ENCODE results near the gene ZNF664. TPM values are rescaled to one million over a fixed set of nuclear protein-coding genes. Genes with fewer than 3 reads are reported as not detected.

Gene ZNF664
- polyA plus RNA-seq, 1 donor from 2014 or later, result 146 TPM

- Histone ChIP-seq H3K36me3 (ENCODE audit: insufficient read depth, low read length) (no peaks in the 10 kb centered on the region), H3K9me2 (ENCODE audit: insufficient read depth, low read length) (no peaks in the 10 kb centered on the region), H3K27ac (ENCODE audit: low read length) (no peak overlapping the region), H3K9me3 (ENCODE audit: low read length) (no peaks in the 10 kb centered on the region), H3K27me3 (ENCODE audit: insufficient read depth, low read depth, low read length) (no peaks in the 10 kb centered on the region), H3F3A (ENCODE audit: insufficient read depth, low read length, poor library complexity, severe bottlenecking) (no peaks in the 10 kb centered on the region), H3K4me3 (ENCODE audit: low read length) (no peak overlapping the region), H4K20me1 (ENCODE audit: insufficient read depth) (no peaks in the 10 kb centered on the region), H3K9ac (ENCODE audit: low read length) (no peak overlapping the region), H3K4me2 (ENCODE audit: low read length) (no peak overlapping the region), H2AFZ (ENCODE audit: low read depth, low read length) (no peak overlapping the region), H3K79me2 (replicated peaks; ENCODE audit: insufficient read depth, low read length) (no peaks in the 10 kb centered on the region)
- no peak for TF ChIP-seq TAF1 (IDR thresholded peaks at IDR 0.05; ENCODE audit: low read depth)
- TF ChIP-seq EZH2 (IDR thresholded peaks at IDR 0.05; ENCODE audit: borderline replicate concordance, insufficient read depth, low read length, poor library complexity, severe bottlenecking), result no peak
- TF ChIP-seq MXI1 (conservative IDR thresholded peaks at IDR 0.05; ENCODE audit: poor library complexity, severe bottlenecking), result no peak
- no peak for TF ChIP-seq EP300 (conservative IDR thresholded peaks at IDR 0.05; ENCODE audit: poor library complexity, severe bottlenecking)
- no peak for TF ChIP-seq CTCF (IDR thresholded peaks at IDR 0.05; ENCODE audit: poor library complexity, severe bottlenecking)
- TF ChIP-seq POLR2AphosphoS5 (IDR thresholded peaks at IDR 0.05), result no peak
- TF ChIP-seq REST (IDR thresholded peaks at IDR 0.05; ENCODE audit: borderline replicate concordance), result no peak
- no peak for TF ChIP-seq SMC3 (conservative IDR thresholded peaks at IDR 0.05; ENCODE audit: poor library complexity)
- no peak for TF ChIP-seq RAD21 (conservative IDR thresholded peaks at IDR 0.05)
Measured at GRCh38 chr12:123924539-123924938, 48.5 kb upstream of the ZNF664 start.

- H3K9me2 ChIP-seq (ENCODE audit: insufficient read depth, low read length), result no peaks in the 10 kb centered on the region
- no peaks in the 10 kb centered on the region for H3K9me3 ChIP-seq (ENCODE audit: low read length)
- H3K4me3 ChIP-seq (ENCODE audit: low read length), result no peak overlapping the region
- H3K4me2 ChIP-seq (ENCODE audit: low read length), result no peak overlapping the region
- H3K9ac ChIP-seq (ENCODE audit: low read length), result no peak overlapping the region
- H3K27me3 ChIP-seq (ENCODE audit: insufficient read depth, low read depth, low read length), result no peaks in the 10 kb centered on the region
- H3K79me2 ChIP-seq (replicated peaks; ENCODE audit: insufficient read depth, low read length), result no peaks in the 10 kb centered on the region
- H3F3A ChIP-seq (ENCODE audit: insufficient read depth, low read length, poor library complexity, severe bottlenecking), result no peaks in the 10 kb centered on the region
- no peaks in the 10 kb centered on the region for H4K20me1 ChIP-seq (ENCODE audit: insufficient read depth)
- TF ChIP-seq MXI1 (conservative IDR thresholded peaks at IDR 0.05; ENCODE audit: poor library complexity, severe bottlenecking) (no peak), EZH2 (IDR thresholded peaks at IDR 0.05; ENCODE audit: borderline replicate concordance, insufficient read depth, low read length, poor library complexity, severe bottlenecking) (no peak), POLR2AphosphoS5 (IDR thresholded peaks at IDR 0.05) (no peak), SMC3 (conservative IDR thresholded peaks at IDR 0.05; ENCODE audit: poor library complexity) (no peak), TAF1 (IDR thresholded peaks at IDR 0.05; ENCODE audit: low read depth) (no peak), EP300 (conservative IDR thresholded peaks at IDR 0.05; ENCODE audit: poor library complexity, severe bottlenecking) (no peak), CTCF (IDR thresholded peaks at IDR 0.05; ENCODE audit: poor library complexity, severe bottlenecking) (no peak), RAD21 (conservative IDR thresholded peaks at IDR 0.05) (no peak), REST (IDR thresholded peaks at IDR 0.05; ENCODE audit: borderline replicate concordance) (no peak)
- peaks cover 5% of the 10 kb centered on the region for H3K36me3 ChIP-seq (ENCODE audit: insufficient read depth, low read length)
- no peak overlapping the region for H3K27ac ChIP-seq (ENCODE audit: low read length)
- no peak overlapping the region for H2AFZ ChIP-seq (ENCODE audit: low read depth, low read length)
Measured at GRCh38 chr12:123928274-123928865, 44.6 kb upstream of the ZNF664 start.
